Breast epithelium (tissue), 4 donors: Measurements from ENCODE around the gene CLMN. TPM values are rescaled to one million over a fixed set of nuclear protein-coding genes. Genes with fewer than 3 reads are reported as not detected.
A peak's percentile ranks its signal among the peaks of the same experiment; 100 is the strongest.

ENCODE experiments used
- DNase-seq, 2 donors: peaks; one replicate each; pipeline ENCODE4 v3.0.0-alpha.2; 2019; ENCODE audit warnings: low spot score in 2 of 2
- H3K27ac ChIP-seq, 2 donors: fragments of 200-600 bp; sonication (generic) in 1 of 2; one replicate each; pipeline ENCODE4 v1.5.1; 2016 to 2019; ENCODE audit warnings: mild to moderate bottlenecking in 1 of 2
- H3K27me3 ChIP-seq, 2 donors: fragments of 200-600 bp; sonication (generic) in 1 of 2; one replicate each; pipeline versions ENCODE4 v1.5.1 to v1.6.0; 2017 to 2019; ENCODE audit warnings: control low read depth in 1 of 2, mild to moderate bottlenecking in 1 of 2
- H3K36me3 ChIP-seq: fragments of 200-600 bp; one replicate; pipeline ENCODE4 v1.5.1; 2019
- H3K4me1 ChIP-seq, 2 donors: fragments of 200-600 bp; sonication (generic); one replicate each; pipeline ENCODE4 v1.5.1; 2016 to 2019; ENCODE audit warnings: control low read depth in 1 of 2
- H3K4me3 ChIP-seq, 3 donors: fragments of 200-600 bp; sonication (generic); 1 replicate in 2 of 3; 2 replicates in 1 of 3; pipeline ENCODE4 v1.5.1; 2016 to 2019; ENCODE audit warnings: mild to moderate bottlenecking in 3 of 3, moderate library complexity in 2 of 3
- H3K9me3 ChIP-seq, 2 donors: fragments of 200-600 bp; sonication (generic) in 1 of 2; one replicate each; pipeline ENCODE4 v1.5.1; 2016 to 2019; ENCODE audit warnings: control low read depth in 1 of 2
- POLR2A ChIP-seq: fragments of 450-650 bp; IDR thresholded peaks from one replicate; pipeline ENCODE4 v1.6.1; 2016; ENCODE audit warnings: antibody characterized with exemption, mild to moderate bottlenecking, moderate library complexity
- POLR2AphosphoS5 ChIP-seq, 3 donors: sonication (generic); formaldehyde crosslinking; IDR thresholded peaks; one replicate each; pipeline ENCODE4 v1.6.1; 2017; ENCODE audit warnings: antibody characterized with exemption in 3 of 3
- intact Hi-C: fragments of 100-400 bp; cut with DNase I; formaldehyde crosslinking; loops from one replicate; pipeline ENCODE4 v1.15.1; 2023; ENCODE audit warnings: low total_unique reads
- total RNA-seq, 3 donors: library from RNA; depleted of rRNA; stranded (reverse); fragments of >200 nt; gene quantifications; one replicate each; pipeline ENCODE4 v1.1.0, GENCODE V29; 2016
- TF ChIP-seq, protein P1 (sequence below), 3 donors: fragments of 450-650 bp; IDR thresholded peaks; one replicate each; pipeline ENCODE4 v1.5.1; 2016 to 2017; ENCODE audit warnings: antibody characterized with exemption in 3 of 3, mild to moderate bottlenecking in 3 of 3, moderate library complexity in 3 of 3

CLMN gene
- total RNA-seq, 3 donors from 2014 or later, result 23.7 to 73.6 (median 48.5) TPM

DNA sequence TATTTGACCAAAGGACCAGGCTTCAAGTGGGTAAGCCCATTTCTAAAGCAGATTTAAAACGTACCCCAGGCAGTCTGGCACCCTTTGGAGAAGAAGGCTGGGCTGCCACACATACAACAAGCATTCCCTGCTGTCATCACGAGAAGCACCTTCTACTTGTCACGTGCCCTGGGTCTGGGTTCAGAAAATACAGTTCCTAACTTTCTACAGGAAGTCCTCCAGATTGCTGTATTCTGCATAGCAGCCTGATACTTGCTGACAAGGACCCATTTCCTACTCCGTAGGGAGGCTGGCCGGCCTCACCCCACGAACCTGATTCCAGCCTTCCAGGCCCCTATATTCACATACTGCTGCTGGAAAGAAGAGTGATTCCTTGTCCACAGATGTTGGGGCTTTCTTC is 7.4 kb downstream of the CLMN start:
- Histone ChIP-seq H3K4me3 (no peak overlapping the region), H3K4me1 (peaks cover 7 to 15% of the 10 kb centered on the region in 2 donors), H3K27ac (peak overlapping the region in 1 of 2 donors; percentile 61), H3K36me3 (no peaks in the 10 kb centered on the region), H3K27me3 (no peaks in the 10 kb centered on the region), H3K9me3 (no peaks in the 10 kb centered on the region)
- DNase-seq, result no peak
- intact Hi-C loops, result no loop called here
- TF ChIP-seq POLR2AphosphoS5 (IDR thresholded peaks at IDR 0.05) (no peak), POLR2A (no peak)
- TF ChIP-seq, protein P1, sequence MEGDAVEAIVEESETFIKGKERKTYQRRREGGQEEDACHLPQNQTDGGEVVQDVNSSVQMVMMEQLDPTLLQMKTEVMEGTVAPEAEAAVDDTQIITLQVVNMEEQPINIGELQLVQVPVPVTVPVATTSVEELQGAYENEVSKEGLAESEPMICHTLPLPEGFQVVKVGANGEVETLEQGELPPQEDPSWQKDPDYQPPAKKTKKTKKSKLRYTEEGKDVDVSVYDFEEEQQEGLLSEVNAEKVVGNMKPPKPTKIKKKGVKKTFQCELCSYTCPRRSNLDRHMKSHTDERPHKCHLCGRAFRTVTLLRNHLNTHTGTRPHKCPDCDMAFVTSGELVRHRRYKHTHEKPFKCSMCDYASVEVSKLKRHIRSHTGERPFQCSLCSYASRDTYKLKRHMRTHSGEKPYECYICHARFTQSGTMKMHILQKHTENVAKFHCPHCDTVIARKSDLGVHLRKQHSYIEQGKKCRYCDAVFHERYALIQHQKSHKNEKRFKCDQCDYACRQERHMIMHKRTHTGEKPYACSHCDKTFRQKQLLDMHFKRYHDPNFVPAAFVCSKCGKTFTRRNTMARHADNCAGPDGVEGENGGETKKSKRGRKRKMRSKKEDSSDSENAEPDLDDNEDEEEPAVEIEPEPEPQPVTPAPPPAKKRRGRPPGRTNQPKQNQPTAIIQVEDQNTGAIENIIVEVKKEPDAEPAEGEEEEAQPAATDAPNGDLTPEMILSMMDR (IDR thresholded peaks at IDR 0.05), result no peak

DNA sequence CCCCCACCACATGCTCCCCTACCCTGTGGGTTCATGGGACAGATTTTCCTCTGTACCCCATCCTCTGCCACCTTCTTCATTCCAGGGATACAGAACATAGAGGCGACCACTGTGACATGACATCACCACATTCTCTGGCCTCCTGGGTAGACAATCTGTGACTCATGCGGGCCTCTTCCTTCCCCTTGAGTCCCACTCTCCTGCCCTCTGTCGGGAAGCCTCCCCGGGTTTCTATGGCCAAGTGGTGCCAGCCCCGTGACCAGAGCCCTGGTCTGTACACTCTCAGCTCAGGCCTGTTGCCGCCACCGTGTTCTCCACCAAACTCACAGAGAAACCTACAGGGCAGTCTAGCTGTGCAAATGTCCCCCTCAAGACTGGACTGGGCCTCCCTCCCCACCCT is 8.0 kb downstream of the CLMN start:
- H3K4me1 ChIP-seq, result peaks cover 7 to 15% of the 10 kb centered on the region in 2 donors
- H3K4me3 ChIP-seq, result no peak overlapping the region
- intact Hi-C loops, result no loop called here
- H3K27ac ChIP-seq, result peak overlapping the region in 1 of 2 donors; percentile 61
- TF ChIP-seq, protein P1 (IDR thresholded peaks at IDR 0.05), result no peak
- TF ChIP-seq POLR2AphosphoS5 (IDR thresholded peaks at IDR 0.05) (no peak), POLR2A (no peak)
- H3K9me3 ChIP-seq, result no peaks in the 10 kb centered on the region
- H3K27me3 ChIP-seq, result no peaks in the 10 kb centered on the region
- H3K36me3 ChIP-seq, result no peaks in the 10 kb centered on the region
- no peak for DNase-seq

DNA sequence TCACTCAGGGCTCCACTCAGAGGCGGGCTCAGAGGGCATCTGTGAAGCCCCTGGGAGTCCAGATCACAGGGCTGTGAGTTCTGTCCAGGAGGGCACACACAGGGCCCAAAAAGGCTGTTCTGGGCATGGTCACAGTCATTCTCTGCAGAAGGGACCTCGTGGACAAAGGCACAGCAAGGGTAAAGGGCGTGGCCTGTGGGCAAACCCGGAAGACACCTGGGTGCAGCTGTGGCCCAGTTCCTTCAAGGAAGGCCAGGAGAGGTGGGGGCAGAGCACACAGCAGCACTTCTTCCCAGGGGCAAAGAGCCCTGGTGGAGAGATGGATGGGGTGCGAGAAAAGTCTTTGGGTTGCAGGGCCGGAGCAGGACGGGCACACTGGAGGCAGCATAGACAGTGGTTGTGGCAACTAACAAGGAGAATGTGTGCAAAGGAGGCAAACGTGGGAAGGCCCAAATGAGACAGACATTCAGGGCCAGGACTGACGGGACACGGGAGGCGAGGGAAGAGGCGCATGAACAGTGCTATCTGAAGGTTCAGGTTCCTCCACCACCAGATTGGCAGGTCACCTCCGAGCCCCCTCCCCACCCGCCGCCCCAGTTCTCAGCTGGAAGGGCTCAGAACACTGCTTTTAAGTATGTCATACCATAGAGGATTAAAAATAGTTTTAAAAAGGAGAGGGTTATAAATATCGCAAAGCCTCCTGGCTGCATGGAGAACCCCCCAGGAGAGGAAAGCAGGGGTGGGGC is 8.9 kb downstream of the CLMN start:
- no peak for DNase-seq
- no peaks in the 10 kb centered on the region for H3K27me3 ChIP-seq
- H3K9me3 ChIP-seq, result no peaks in the 10 kb centered on the region
- H3K27ac ChIP-seq, result peak overlapping the region in 1 of 2 donors; percentile 39
- intact Hi-C loops, result no loop called here
- TF ChIP-seq POLR2AphosphoS5 (IDR thresholded peaks at IDR 0.05) (no peak), POLR2A (no peak)
- TF ChIP-seq, protein P1 (IDR thresholded peaks at IDR 0.05), result no peak
- no peak overlapping the region for H3K4me3 ChIP-seq
- H3K36me3 ChIP-seq, result no peaks in the 10 kb centered on the region
- peaks cover 7 to 15% of the 10 kb centered on the region in 2 donors for H3K4me1 ChIP-seq

DNA sequence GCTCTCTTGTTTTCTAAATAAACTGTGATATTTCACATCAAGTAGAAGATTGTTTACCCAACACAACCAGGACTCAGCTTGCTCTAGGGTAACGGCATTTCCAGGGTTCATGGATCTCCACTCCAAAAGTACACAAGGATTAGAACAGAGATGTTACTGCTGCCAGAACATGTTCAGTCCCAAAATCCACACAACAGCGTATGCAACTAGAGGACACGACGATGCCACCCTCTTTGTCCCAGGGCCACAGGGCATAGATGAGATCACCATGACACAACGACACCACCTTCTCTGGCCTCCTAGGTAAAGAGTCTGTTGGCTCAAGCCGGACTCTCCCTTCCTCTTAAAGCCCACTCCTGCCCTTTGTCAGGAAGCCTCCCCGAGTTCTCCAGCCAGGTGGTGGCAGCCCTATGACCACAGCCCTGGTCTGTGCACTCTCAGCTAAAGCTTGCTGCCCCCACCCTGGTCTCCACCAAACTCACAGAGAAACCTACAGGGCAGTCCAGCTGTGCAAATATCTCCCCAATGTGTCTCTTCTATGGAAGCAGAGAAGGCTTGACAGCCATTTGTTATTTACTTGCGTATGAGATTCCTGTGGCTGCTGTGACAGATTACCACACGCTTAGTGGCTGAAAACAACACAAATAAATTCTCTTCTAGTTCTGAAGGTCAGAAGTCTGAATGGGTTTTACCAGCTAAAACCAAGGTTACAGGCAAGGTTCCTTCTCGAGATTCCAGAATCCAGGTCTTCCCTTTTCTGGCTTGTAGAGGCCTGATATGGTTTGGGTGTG is 10.3 kb downstream of the CLMN start:
- DNase-seq, result no peak
- TF ChIP-seq POLR2A (no peak), POLR2AphosphoS5 (IDR thresholded peaks at IDR 0.05) (no peak)
- TF ChIP-seq, protein P1 (IDR thresholded peaks at IDR 0.05), result no peak
- H3K36me3 ChIP-seq, result no peaks in the 10 kb centered on the region
- H3K27ac ChIP-seq, result peak overlapping the region; percentile 41 to 66
- no peak overlapping the region for H3K4me3 ChIP-seq
- H3K9me3 ChIP-seq, result no peaks in the 10 kb centered on the region
- intact Hi-C loops, result no loop called here
- no peaks in the 10 kb centered on the region for H3K27me3 ChIP-seq
- peaks cover 5 to 11% of the 10 kb centered on the region in 2 donors for H3K4me1 ChIP-seq

DNA sequence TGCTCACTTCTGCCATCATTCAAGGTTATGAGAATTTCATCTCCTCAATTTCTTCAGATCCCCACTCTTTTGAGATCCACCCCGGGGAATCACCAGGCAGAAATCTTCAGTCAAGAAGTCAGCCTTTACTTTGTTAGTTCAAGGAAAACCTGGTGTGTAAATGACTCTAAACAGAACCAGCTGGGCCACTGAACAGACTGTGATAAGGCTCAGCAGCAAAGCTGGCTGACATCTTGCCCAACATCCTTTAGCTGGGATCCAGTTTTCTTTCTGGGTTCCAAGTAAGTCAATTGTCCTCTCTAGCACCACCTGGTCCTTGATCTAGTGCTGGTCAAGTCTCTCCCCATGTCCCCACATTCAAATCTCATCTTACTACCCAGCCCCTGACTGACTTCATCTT is 11.6 kb downstream of the CLMN start:
- H3K4me1 ChIP-seq, result peaks cover 0 to 5% of the 10 kb centered on the region in 2 donors
- H3K27ac ChIP-seq, result peak overlapping the region; percentile 61 to 71
- TF ChIP-seq POLR2A (no peak), POLR2AphosphoS5 (IDR thresholded peaks at IDR 0.05) (no peak)
- TF ChIP-seq, protein P1 (IDR thresholded peaks at IDR 0.05), result no peak
- H3K9me3 ChIP-seq, result no peaks in the 10 kb centered on the region
- no peak overlapping the region for H3K4me3 ChIP-seq
- intact Hi-C loops, result no loop called here
- H3K36me3 ChIP-seq, result no peaks in the 10 kb centered on the region
- no peaks in the 10 kb centered on the region for H3K27me3 ChIP-seq
- no peak for DNase-seq
